Ramos (cell line): ENCODE data around the gene HSPE1.
"Not testable (repeated sequence)": the region's sequence is repeated elsewhere in the genome, so short reads cannot be mapped to it uniquely, and the experiment has no call there.

Experiments
- in situ Hi-C: fragments of 300-500 bp; cut with MboI; formaldehyde crosslinking; loops from one replicate; pipeline ENCODE4 v1.14.3; 2022; ENCODE audit warnings: low sequenced_read_pairs; ENCODE audit not compliant: unreplicated experiment

HSPE1 gene

DNA sequence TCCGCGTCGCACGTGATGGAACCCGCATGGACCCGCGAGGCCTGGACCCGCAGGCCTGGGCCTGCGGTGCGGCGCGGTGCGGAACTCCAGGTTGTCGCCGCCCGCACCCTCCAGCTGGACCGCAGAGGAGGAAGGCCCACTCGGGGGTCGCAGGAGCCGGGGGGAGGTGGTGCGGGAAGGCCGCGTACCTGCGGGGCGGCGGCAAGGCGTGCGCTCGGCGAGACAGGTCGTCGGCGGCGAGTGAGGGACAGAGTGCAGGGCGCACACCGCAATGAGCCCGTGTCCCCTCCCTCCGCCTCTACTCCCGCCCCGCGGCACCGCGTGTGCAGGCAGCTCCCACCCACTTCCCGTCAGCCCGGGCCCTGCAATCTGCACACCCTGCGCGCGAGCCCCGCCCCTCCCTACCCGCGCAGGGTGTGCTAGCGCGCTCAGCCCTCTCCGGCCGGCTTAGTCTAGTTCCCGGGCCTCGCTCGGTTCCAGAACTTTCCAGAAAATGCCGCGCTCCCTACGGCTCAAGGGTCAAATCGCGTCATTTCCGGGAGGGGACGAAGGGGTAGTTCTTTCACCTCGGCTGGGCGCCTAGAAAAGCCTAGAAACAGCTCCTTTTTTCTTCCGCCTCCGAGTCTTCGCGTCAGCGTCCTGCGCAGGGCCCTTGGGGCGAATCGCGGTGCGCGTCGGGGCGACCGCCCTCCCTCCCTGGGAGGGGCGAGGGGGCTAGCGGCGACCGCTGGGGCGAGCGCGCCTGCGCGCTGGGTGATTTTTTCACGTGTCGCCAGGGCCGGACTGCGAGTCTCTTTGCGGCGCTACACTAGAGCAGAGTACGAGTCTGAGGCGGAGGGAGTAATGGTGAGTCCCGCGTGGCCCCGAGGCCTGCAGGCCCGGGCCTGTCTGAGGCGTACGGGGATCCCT lies at the start of gene HSPE1, which contains the start of gene HSPD1:
TSS of gene HSPE1 (plus strand) at position 786 of the 909 bp plus-strand sequence. CDS start at position 844, 58 bp downstream.
TSS of gene HSPD1 (minus strand) at position 247 of the 909 bp plus-strand sequence. CDS start 992 bp downstream, outside the sequence.
- in situ Hi-C loops: loop anchor here (25.0 kb wide), 1 partner anchor 1313 kb away; no protein-coding TSS in a partner anchor

DNA sequence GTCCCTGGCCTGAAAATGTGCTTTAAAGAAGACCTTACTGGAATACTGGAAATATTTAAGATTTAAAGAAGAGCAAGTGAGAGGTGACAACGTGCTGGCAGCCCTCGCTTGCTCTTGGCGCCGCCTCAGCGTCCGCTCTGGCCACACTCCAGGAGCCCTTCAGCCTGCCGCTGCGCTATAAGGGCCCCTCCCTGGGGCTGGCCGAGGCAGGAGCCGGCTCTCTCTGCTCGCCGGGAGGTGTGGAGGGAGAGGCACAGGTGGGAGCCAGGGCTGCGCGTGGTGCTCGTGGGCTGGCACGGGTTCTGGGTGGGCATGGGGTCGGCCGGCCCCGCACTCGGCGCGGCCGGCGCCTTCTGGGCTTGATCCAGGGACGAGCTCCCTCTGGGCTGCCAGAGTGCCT lies 49.7 kb upstream of the HSPE1 start:
- in situ Hi-C loops: no loop called here

DNA sequence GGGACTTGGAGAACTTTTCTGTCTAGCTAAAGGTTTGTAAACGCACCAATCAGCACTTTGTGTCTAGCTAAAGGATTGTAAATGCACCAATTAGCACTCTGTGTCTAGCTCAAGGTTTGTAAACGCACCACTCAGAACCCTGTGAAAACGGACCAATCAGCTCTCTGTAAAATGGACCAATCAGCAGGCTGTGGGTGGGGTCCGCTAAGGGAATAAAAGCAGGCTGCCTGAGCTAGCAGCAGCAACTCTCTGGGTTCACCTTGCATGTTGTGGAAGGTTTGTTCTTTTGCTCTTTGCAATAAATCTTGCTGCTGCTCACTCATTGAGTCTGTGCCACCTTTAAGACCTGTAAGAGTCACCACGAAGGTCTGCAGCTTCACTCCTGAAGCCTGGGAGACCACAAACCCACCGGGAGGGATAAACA lies 49.2 kb upstream of the HSPE1 start:
- in situ Hi-C loops: not testable (repeated sequence)

DNA sequence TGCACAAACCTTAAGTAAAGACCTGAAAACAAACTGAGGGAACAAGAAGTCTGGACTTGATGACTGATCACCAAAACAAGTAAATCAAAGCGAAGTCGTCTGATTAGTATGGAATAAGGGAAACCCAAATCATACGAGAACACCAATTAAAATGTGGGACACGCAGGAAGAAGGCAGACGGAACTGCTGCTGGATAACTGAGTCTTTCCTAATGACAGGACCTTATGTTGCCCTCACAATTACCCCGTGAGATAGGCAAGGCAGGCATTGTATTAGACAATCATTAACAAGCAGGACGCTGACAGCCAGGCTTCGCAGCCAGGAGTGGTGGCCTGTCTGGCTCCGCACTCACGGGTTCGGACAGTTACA lies 47.4 kb upstream of the HSPE1 start:
- in situ Hi-C loops: no loop called here

DNA sequence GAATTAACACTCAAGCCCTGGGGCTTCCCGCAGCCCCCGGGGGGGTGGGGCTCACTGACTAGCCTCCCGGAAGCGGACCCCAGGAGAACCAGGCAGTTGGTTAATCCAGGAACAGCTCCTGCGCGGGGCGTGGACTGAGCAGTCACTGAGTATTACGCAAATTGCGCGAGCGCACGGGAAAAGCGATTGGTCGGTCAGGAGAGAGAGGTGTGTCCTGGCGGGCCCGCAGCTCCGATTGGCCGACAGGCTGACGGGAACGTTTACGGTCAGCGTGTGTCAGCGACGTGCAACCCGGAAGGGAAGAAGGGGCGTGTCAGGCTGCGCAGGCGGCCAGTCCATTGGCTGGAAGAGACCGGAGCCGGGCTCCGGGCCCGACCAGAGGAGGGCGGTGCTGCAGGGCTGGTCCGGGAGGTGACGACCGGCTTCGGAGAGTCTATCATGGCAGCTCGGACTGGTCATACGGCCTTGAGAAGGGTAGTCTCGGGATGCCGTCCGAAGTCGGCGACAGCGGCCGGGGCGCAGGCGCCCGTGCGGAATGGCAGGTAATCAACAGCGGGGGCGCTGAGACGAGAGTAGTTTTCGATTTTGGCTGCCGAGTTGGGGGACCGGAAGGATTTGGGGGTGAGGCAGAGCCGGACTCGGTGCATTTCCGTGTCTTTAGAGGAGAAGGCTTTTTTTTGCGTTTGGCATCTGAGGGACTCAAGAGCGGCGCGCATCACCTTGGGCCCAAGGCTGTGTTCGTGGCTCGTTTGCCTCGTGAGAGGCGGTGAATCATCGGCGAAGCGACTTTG lies 46.9 kb upstream of the HSPE1 start, which contains the start of gene COQ10B:
TSS of gene COQ10B (plus strand) at position 430 of the 791 bp plus-strand sequence. CDS start at position 439, 9 bp downstream.
- in situ Hi-C loops: no loop called here

DNA sequence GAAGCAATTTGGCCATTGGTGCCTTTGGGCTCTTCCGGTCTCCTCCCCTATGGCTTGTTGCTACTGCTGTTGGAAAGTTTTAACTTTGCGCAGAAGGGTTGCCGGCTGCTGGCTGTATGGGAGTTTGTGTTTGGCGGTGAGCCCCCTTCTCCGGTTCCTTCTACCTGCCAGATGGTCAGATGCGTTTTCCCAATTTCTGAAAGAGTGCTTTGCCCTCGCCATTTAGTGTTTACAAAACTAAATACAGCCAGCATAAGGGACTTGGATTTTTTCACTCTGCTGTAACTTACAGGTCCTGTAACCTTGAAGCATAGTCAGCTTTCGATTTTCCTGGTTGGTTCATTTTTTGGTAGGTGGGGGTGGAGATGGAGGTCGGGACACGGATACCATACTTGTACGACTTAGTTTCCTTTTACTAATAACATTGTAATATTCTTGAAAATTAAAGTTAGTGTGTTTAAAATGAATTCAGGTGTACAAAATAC lies 46.2 kb upstream of the HSPE1 start:
- in situ Hi-C loops: no loop called here

DNA sequence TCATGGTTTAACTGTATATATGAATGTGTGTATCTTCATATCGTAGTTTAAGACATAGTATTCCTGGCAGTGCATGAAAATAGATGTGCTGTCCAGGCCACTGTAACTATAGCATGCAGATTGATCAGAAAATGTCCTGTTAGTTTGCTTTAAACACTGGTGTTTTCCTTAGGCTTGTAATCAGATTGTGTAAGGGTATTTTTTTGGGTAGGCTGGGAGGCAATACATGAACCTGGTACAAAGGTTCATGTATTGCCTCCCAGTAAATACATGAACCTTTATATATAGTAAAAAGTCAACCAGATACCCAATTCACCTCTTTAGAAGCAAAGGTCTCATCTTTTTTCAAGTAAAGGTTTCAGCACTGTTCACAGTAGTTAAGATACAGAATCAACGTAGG lies 45.3 kb upstream of the HSPE1 start:
- in situ Hi-C loops: no loop called here

DNA sequence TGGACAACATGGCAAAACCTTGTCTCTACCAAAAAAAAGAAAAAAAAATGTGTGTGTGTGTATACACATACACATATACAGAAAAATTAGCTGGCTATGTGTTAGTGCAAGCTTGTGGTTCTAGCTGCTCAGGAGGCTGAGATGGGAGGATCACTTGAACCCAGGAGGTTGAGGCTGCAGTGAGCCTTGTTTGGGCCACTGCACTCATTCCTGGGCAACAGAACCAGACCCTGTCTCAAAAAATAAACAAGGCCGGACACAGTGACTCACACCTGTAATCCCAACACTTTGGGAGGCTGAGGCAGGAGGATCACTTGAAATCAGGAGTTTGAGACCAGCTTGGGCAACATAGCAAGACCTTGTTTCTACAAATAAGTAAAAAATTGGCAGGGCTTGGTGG lies 44.8 kb upstream of the HSPE1 start:
- in situ Hi-C loops: no loop called here

DNA sequence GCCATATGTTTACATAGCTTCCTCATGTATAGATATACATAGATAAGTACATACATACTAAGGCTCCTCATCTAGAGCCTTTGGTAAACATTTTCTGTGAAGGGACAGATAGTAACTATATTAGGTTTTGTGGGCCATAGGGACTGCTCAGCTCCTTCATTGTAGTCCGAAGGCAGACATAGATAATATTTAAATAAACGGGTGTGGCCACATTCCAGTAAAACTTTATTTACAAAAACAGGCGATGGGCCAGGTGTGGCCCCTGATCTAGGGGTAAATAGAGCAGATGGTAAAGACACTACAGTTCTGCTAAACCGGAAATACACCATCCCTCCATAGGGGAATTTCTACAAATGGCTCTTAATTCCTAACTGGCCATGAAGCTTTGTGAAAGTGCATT lies 39.5 kb upstream of the HSPE1 start:
- in situ Hi-C loops: no loop called here

DNA sequence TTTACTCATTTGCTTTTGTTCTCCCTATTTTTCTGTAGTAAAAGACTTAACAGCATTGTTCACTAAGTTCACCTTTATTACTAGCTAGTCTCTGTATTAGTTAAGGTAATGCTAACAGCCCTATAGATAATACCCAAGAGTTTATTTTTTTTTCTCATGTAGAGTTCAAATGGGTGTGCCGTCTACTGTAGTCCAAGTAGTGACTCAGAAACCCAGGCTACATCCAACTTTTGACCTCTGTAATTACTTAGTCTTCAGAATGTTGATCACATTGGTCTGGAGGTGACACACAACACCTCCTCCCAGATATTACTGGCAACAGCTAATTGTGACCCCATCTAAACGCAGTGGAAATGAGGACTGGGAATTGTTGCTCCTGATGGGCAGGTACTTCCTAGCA lies 39.1 kb upstream of the HSPE1 start:
- in situ Hi-C loops: no loop called here

DNA sequence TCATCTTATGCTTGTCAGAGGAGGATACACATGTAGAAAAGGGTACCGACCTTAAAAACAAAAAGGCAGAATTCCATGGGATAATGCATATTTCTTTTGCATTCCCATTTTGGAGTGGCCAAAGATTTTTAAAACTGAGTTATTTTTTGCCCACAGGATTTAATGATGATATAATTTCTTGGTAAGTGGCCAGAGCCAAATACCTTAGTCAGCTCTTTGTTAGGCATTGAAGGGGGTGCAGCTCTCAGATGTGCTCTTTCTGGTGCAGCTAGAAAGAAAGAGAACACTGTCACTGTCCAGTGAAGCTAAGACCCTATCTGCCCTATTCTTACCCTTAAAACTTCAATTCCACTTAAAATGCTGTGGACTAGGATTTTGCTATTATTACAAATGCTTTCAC lies 36.0 kb upstream of the HSPE1 start:
- in situ Hi-C loops: no loop called here

DNA sequence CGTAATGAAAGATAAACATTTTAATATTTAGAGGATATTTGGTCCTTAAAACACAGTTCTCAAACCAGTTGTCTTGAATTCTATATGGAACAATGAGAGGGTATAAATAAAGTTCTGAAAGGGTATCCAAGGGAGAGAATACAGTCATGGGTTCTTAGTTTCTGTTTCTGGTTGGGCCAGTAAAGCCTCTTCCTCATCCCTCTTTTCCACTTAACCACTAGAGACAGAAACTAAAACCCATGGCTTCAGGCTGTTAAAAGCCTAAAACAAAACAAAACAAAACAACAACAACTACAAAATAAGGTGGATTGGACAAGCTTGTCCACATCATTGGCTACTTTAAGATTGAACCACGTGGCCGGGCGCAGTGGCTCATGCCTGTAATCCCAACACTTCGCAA lies 28.0 kb upstream of the HSPE1 start:
- in situ Hi-C loops: no loop called here

DNA sequence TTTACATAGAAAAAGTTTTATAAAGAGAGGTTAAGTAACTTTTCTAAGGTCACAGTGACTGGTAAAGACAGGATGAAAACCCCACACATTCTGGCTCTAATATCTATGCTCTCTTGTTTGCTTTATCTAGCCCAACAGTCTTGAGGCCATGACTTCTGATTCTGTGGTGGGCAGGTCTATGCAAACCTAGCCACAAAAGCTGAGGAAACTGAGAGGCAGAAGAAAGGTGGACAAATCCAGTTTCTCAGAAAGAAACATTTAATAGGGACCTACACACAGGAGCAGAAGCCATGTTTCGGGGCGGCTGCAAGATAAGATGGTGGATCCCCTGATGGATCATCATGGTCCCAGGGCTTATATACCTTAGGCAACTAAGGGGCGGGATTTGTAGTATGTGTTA lies 22.4 kb upstream of the HSPE1 start:
- in situ Hi-C loops: no loop called here

DNA sequence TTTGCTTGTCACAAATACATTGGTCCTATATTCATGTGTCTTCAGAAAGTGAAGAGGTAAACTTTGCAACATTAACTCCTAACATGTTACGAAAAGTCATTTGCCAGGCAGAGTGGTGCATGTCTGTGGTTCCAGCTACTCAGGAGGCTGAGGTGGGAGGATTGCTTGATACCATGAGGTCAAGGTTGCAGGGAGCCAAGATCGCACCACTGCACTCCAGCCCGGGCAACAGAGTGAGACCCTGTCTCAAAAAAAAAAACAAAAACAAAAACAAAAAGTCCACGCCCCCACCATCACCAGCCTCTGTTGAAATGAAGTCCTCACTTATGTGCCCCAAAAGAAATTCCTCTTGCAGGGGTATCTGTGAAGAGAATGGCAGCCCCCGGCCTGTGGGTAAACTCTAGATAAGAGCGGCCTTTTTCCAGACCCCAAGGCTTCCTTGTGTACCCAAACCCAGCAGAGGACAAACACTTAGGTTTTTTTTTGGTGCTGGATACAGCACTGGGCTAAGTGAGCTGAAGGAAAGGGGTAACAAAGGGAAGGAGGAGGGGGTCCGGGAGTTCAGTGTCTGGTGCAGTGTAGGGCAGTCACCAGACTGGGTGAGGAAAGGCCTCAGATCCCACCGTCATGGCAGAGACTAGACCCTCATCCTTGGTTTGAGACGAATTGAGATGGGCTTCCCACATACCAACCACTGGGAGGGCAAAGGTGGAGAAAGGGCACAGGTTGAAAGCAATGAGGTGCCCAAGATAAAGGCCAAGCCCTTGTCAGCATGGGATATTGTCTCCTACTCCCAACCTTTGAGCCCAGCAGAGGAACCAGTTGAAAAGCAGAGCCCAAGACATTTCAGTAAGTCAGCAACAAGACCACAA lies 19.8 kb upstream of the HSPE1 start:
- in situ Hi-C loops: no loop called here

DNA sequence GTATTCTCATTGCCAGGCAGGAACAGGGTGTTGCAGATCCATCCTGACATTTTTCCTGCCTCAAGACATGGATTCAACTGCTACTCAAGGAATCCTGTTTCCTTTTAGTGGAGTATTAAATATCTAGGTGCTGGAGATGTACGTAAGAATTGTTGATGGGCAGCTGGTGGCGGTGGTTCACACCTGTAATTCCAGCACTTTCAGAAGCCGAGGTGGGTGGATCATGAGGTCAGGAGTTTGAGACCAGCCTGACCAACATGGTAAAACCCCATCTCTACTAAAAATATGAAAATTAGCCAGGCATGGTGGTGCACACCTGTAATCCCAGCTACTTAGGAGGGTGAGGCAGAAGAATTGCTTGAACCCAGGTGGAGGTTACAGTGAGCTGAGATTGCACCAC lies 15.9 kb upstream of the HSPE1 start:
- in situ Hi-C loops: not testable (repeated sequence)

DNA sequence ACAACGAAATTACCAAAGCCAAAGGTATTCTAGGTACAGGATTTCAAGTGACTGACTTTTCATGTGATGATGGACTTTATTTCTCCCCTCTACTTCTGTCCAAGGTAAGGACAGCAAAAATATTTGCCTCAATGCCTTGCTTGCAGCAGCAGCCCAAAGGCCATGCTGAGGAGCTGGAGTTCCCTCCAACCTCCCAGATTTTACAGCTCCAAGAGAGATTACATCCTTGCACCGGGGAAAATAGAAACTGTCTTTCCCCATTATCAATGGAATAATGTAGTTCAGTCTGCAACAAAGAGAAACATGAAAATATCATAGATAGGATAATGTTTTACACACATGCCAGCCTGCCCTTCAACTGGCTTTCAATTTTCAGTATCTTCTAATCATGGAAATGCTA lies 14.0 kb upstream of the HSPE1 start:
- in situ Hi-C loops: no loop called here

DNA sequence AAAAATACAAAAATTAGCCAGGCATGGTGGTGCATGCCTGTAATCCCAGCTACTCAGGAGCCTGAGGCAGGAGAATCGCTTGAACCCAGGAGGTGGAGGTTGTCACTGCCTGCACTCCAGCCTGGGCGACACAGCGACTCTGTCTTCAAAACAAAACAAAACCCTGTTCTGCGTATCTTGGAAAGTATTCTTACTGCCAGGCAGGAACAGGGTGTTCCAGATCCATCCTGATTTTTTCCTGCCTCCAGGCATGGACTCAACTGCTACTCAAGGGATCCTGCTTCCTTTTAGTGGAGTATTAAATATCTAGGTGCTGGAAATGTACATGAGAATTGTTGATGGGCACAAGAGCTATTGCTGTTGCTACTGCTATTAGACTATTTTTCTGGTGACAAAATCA lies 12.8 kb upstream of the HSPE1 start:
- in situ Hi-C loops: no loop called here

DNA sequence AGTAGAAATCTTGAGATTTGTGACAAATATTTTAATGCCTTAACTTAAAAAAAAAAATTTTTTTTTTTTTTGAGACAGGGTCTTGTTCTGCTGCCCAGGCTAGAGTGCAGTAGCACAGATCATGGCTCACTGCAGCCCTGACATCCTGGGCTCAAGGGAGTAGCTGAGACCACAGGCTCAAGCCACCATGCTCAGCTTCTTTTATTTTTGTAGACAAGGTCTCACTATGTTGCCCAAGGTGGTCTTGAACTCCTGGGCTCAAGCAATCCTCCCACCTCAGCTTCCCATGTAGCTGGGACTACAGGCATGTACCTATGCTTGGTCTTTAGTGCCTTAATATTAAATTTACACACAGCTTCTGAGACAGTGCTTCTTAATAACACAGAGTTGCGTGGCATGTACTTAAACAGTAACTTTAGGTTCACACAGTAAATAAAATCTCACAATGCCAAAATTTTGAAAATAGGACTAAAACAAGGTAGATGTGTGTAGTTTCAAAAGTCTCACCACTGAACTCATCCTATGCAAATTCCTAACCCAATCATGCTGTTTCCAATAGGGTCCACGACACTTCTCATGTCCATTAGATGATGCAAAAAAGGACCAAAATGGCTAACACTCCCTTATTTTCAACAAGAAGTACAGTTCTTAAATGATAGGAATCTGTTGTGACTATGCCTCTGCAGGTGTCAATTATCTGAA lies 4.6 kb upstream of the HSPE1 start:
- in situ Hi-C loops: no loop called here

DNA sequence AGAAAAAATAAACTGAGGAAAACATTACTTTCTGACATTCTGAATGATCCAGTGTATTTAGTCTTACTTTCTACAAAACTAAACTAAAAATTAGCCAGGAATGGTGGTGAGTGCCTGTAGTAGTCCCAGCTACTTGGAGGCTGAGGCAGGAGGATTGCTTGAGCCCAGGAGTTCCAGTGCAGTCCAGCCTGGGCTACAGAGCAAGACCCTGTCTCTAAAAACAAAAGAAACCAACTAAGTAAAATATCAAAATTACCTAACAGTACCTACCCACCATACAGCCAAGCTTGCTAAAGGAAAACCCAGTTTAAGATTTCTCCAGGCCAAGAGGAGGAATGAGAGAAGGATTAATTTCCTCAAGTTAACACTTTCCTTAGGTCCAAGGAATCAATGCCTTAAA lies 3.5 kb upstream of the HSPE1 start:
- in situ Hi-C loops: no loop called here
